ENCODE measurements around the gene RFX1.
A peak's percentile ranks its signal among the peaks of the same experiment; 100 is the strongest.
"Not testable (repeated sequence)": the region's sequence is repeated elsewhere in the genome, so short reads cannot be mapped to it uniquely, and the experiment has no call there.

Gene RFX1

GRCh38 chr19:13982773-13983172 lies 23.3 kb downstream of the RFX1 start:
- no peak overlapping the region for H3K4me3 ChIP-seq
- H3K27ac ChIP-seq: peak overlapping the region in 8 of 21 experiments; percentile 43 to 100 (median 60)

GRCh38 chr19:13981988-13982501 lies 24.1 kb downstream of the RFX1 start:
- Histone ChIP-seq H3K4me3 (no peak overlapping the region), H3K27ac (peak overlapping the region in 2 of 21 experiments; percentile 37 to 51)

- Histone ChIP-seq H3K27ac (peak overlapping the region in 1 of 21 experiments; percentile 13), H3K4me3 (no peak overlapping the region)
Observed at GRCh38 chr19:13981467-13981866, 24.7 kb downstream of the RFX1 start.

GRCh38 chr19:13981021-13981420 lies 25.1 kb downstream of the RFX1 start:
- Histone ChIP-seq H3K4me3 (no peak overlapping the region), H3K27ac (peak overlapping the region in 1 of 21 experiments; percentile 13)

DNA sequence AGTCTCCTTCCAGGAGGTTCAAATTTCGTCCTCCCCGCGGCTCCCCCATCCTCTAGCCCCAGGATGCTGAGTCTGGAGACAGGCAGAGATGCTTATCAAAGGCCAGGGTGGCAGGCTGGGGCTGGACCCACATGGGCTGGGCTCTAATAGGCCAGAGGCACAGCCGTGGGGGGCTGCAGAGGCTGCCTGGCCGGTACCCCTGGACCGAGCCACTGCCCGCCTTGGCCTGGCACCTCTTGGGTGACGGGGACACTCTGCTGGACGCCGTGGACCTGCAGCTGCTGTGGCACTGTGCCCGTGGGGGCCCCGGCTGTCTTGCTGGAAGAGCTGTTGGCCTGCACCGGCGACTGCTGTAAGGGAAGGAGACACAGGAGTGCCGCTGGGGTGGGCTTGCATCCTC lies 25.8 kb downstream of the RFX1 start:
- H3K4me3 ChIP-seq: no peak overlapping the region
- no peak overlapping the region for H3K27ac ChIP-seq

GRCh38 chr19:13979686-13980085 lies 26.4 kb downstream of the RFX1 start:
- no peak overlapping the region for H3K4me3 ChIP-seq
- H3K27ac ChIP-seq: peak overlapping the region in 6 of 21 experiments; percentile 60 to 78 (median 74)

- peak overlapping the region; percentile 26 to 46 (median 27) for H3K4me3 ChIP-seq
- peak overlapping the region in 16 of 21 experiments; percentile 0 to 83 (median 71) for H3K27ac ChIP-seq
Observed at GRCh38 chr19:13979244-13979615, 26.9 kb downstream of the RFX1 start.

GRCh38 chr19:13978351-13979243 lies 27.5 kb downstream of the RFX1 start:
- Histone ChIP-seq H3K27ac (peak overlapping the region in 19 of 21 experiments; percentile 19 to 83 (median 70)), H3K4me3 (peak overlapping the region; percentile 26 to 46 (median 27))

DNA sequence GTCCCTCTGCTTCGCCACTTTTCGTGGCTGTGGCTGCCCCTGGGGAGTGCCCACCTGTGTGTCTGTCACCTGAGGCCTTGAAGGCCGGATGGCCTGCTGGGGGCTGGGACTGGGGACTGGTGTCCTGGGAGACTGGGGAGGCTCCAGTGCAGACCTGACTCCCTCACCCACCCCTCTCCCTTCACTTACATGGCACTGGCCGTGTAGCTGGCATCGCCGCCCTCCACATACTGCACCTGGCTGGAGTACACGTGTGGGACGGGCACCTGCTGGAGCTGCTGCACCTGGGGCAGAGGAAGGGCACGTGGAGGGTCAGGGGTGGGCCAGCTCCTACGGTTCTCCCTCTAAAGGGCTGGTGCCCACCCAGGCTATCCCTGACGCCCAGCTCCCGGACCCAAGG lies 28.3 kb downstream of the RFX1 start:
- H3K27ac ChIP-seq: peak overlapping the region in 17 of 21 experiments; percentile 8 to 83 (median 70)
- H3K4me3 ChIP-seq: no peak overlapping the region

DNA sequence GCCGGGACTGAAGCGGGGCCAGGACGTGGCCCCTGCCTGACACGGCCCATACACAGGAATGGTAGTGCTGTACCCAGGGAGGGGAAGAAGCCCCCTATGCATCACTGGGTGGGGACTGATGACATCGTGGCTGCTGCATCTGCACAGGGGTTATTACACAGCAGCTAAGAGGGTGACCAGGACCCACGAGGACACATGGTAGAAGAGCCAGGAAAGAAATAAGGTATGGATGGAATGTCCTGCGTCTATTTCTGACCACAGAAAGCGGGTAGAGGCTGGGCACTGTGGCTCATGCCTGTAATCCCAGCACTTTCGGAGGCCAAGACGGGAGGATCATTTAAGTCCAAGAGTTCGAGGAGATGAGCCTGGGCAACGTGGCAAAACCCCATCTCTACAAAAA lies 29.7 kb downstream of the RFX1 start:
- Histone ChIP-seq H3K4me3 (no peak overlapping the region), H3K27ac (no peak overlapping the region)

GRCh38 chr19:13975870-13976269 lies 30.2 kb downstream of the RFX1 start:
- no peak overlapping the region for H3K27ac ChIP-seq
- no peak overlapping the region for H3K4me3 ChIP-seq

GRCh38 chr19:13974073-13974472 lies 32.0 kb downstream of the RFX1 start:
- Histone ChIP-seq H3K27ac (no peak overlapping the region), H3K4me3 (no peak overlapping the region)

DNA sequence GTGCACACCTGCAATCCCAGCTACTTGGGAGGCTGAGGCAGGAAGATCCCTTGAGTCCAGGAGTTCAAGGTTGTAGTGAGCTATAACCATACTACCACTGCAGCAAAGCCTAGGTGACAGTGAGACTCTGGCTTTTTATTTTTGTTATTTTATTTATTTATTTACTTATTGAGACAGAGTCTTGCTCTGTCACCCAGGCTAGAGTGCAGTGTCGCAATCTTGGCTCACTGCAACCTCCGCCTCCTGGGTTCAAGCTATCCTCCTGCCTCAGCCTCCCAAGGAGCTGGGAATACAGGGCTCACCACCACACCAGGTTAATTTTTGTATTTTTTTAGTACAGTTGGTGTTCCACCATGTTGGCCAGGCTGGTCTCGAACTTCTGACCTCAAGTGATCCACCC lies 32.6 kb downstream of the RFX1 start:
- H3K4me3 ChIP-seq, H3K27ac ChIP-seq: not testable (repeated sequence)

DNA sequence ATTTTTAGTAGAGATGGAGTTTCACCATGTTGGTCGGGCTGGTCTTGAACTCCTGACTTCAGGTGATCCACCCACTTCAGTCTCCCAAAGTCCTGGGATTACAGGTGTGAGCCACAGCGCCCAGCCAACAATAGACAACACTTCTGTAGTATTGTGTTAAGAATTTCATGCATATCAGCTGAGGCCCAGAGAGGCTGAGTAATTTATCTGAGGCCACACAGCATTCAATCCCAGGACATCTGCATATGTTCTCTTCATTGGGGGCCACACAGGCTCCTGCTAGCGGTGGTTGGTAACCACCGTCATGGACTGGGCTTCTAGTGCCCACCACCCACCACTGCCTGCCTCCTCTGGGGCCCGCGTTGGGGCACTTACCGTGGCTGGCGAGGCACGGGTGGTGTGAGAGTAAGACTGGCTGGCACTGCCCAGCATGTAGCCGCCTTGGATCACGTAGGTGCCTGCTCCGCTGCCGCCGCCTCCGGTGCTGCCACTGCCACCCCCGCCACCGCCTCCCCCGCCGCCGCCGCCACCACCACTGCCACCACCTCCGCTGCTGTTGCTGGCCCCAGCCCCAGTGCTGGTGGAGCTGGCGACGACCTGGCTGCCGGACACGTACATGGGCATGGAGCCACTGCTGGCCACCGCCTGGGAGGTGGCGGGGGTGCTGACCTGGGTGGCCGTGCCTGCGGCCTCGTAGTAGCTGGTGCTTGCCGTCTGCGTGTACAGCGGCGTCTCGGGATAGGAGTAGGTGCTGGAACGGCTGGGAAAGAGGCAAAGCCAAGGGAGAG lies 33.6 kb downstream of the RFX1 start:
- Histone ChIP-seq H3K4me3 (no peak overlapping the region), H3K27ac (no peak overlapping the region)

- H3K4me3 ChIP-seq, H3K27ac ChIP-seq: not testable (repeated sequence)
Observed at GRCh38 chr19:13971868-13972267, 34.3 kb downstream of the RFX1 start.

GRCh38 chr19:13969897-13970296 lies 36.2 kb downstream of the RFX1 start:
- Histone ChIP-seq H3K4me3 (no peak overlapping the region), H3K27ac (no peak overlapping the region)

- Histone ChIP-seq H3K27ac (no peak overlapping the region), H3K4me3 (no peak overlapping the region)
Observed at GRCh38 chr19:13968999-13969398, 37.1 kb downstream of the RFX1 start.

- no peak overlapping the region for H3K4me3 ChIP-seq
- no peak overlapping the region for H3K27ac ChIP-seq
Observed at GRCh38 chr19:13968383-13968935, 37.7 kb downstream of the RFX1 start.

GRCh38 chr19:13967206-13967605 lies 38.9 kb downstream of the RFX1 start:
- H3K4me3 ChIP-seq, H3K27ac ChIP-seq: not testable (repeated sequence)

DNA sequence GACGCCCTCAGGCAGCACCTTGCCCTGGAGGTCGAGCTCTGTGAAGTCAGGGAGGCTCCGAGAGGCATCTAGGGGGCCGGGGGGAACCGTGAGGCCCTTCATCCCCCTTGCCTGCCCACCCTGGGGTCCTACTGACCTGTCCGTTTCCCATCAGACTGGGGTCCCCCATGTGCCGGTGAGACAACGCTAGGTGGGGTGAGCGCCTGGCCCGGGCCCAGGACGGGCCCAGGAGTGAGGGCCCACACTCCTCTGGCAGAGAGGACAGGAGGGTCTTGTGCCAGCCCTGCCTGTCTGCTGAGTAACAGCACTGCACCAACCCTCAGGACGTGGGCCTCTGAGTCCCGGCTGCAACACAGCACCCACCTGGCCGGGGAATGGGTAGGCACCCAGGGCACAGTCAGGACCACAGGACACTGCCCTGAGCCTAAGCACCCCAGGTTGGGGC lies 39.4 kb downstream of the RFX1 start:
- no peak overlapping the region for H3K27ac ChIP-seq
- H3K4me3 ChIP-seq: no peak overlapping the region
